ENCODE data around the gene OBP2A. TPM values are rescaled to one million over a fixed set of nuclear protein-coding genes. Genes with fewer than 3 reads are reported as not detected.

The OBP2A gene
- total RNA-seq, 1 experiment from 2014 or later = not detected

- no peaks in the 10 kb centered on the region for H3K27me3 ChIP-seq (ENCODE audit: control insufficient read depth, insufficient read depth, low read length)
- DNase-seq = no peak
- H3K36me3 ChIP-seq (replicated peaks; ENCODE audit: control insufficient read depth, insufficient read depth, low read length) = no peaks in the 10 kb centered on the region
- no peak overlapping the region for H3K4me3 ChIP-seq (ENCODE audit: insufficient read depth, low read depth, low read length)
Measured at GRCh38 chr9:135592331-135592590, 46.3 kb downstream of the OBP2A start.

GRCh38 chr9:135592625-135593024, 46.7 kb downstream of the OBP2A start:
- no peaks in the 10 kb centered on the region for H3K27me3 ChIP-seq (ENCODE audit: control insufficient read depth, insufficient read depth, low read length)
- no peak for DNase-seq
- H3K36me3 ChIP-seq (replicated peaks; ENCODE audit: control insufficient read depth, insufficient read depth, low read length) = no peaks in the 10 kb centered on the region

GRCh38 chr9:135596211-135596610, 50.3 kb downstream of the OBP2A start:
- H3K36me3 ChIP-seq (replicated peaks; ENCODE audit: control insufficient read depth, insufficient read depth, low read length) = no peaks in the 10 kb centered on the region
- DNase-seq = no peak
- no peak overlapping the region for H3K4me3 ChIP-seq (ENCODE audit: insufficient read depth, low read depth, low read length)
- H3K27me3 ChIP-seq (ENCODE audit: control insufficient read depth, insufficient read depth, low read length) = no peaks in the 10 kb centered on the region

More at GRCh38 chr9:135592625-135593024, 46.7 kb downstream of the OBP2A start:
- no peak overlapping the region for H3K4me3 ChIP-seq (ENCODE audit: insufficient read depth, low read depth, low read length)

Other genes with a start within 250 kb of the OBP2A start
- gene PPP1R26, start 66.3 kb upstream of the OBP2A start, total RNA-seq (2014; rRNA removed; shearing (Covaris generic)) = 40.8 and 58.8 TPM in 2 replicates
- 115 and 121 TPM in 2 replicates for gene MRPS2, start 45.4 kb upstream of the OBP2A start, total RNA-seq (2014; rRNA removed; shearing (Covaris generic))
- not detected in 2 replicates for gene LCN1, start 24.7 kb upstream of the OBP2A start, total RNA-seq (2014; rRNA removed; shearing (Covaris generic))
- gene PAEP, start 15.6 kb downstream of the OBP2A start, total RNA-seq (2014; rRNA removed; shearing (Covaris generic)) = not detected in 2 replicates
- not detected in 2 replicates for gene GLT6D1, start 93.4 kb downstream of the OBP2A start, total RNA-seq (2014; rRNA removed; shearing (Covaris generic))
- 0.44 TPM in 1 of 2 replicates, not detected in the other for gene LCN9, start 117.2 kb downstream of the OBP2A start, total RNA-seq (2014; rRNA removed; shearing (Covaris generic))
- gene SOHLH1, start 153.4 kb downstream of the OBP2A start, total RNA-seq (2014; rRNA removed; shearing (Covaris generic)) = not detected in 2 replicates
- gene KCNT1, start 156.1 kb downstream of the OBP2A start, total RNA-seq (2014; rRNA removed; shearing (Covaris generic)) = 0.10 TPM in 1 of 2 replicates, not detected in the other

All from H7 (cell line).